Endothelial cell (in vitro differentiated cells): ENCODE data around the gene CENPO. TPM values are rescaled to one million over a fixed set of nuclear protein-coding genes. Genes with fewer than 3 reads are reported as not detected.
A peak's percentile ranks its signal among the peaks of the same experiment; 100 is the strongest.

Source experiments
- DNase-seq: peaks from one replicate; pipeline ENCODE4 v3.0.0; 2021; ENCODE audit warnings: low spot score
- H3K27ac Mint-ChIP-seq: one replicate; pipeline ENCODE4 v1.8.0; 2021; ENCODE audit warnings: mixed read lengths, inconsistent platforms; ENCODE audit not compliant: unreplicated experiment
- H3K27me3 Mint-ChIP-seq: one replicate; pipeline ENCODE4 v1.8.0; 2021; ENCODE audit warnings: mild to moderate bottlenecking, moderate library complexity, mixed read lengths, inconsistent platforms; ENCODE audit not compliant: unreplicated experiment
- H3K36me3 Mint-ChIP-seq: one replicate; pipeline ENCODE4 v1.8.0; 2021; ENCODE audit warnings: mild to moderate bottlenecking, low read depth, mixed read lengths, inconsistent platforms; ENCODE audit not compliant: unreplicated experiment
- H3K4me1 Mint-ChIP-seq: one replicate; pipeline ENCODE4 v1.8.0; 2021; ENCODE audit warnings: mild to moderate bottlenecking, mixed read lengths, inconsistent platforms; ENCODE audit not compliant: unreplicated experiment
- H3K4me3 Mint-ChIP-seq: one replicate; pipeline ENCODE4 v1.8.0; 2021; ENCODE audit warnings: mild to moderate bottlenecking, mixed read lengths, inconsistent platforms; ENCODE audit not compliant: unreplicated experiment
- H3K9me3 Mint-ChIP-seq: one replicate; pipeline ENCODE4 v1.8.0; 2021; ENCODE audit warnings: mixed read lengths, inconsistent platforms; ENCODE audit not compliant: unreplicated experiment
- CTCF ChIP-seq: fragments of 200-600 bp; sonication (generic); IDR thresholded peaks from one replicate; pipeline ENCODE4 v1.5.0; 2021; ENCODE audit warnings: antibody characterized with exemption; ENCODE audit not compliant: unreplicated experiment
- total RNA-seq: library from RNA; stranded (reverse); fragmentation: NEBNext Ultra II Directional; extraction: Animal tissue kit (Norgen Biotek cat#: 25700); gene quantifications from one replicate; pipeline ENCODE4 v1.2.1, GENCODE V29; 2021; ENCODE audit not compliant: unreplicated experiment

Gene CENPO
- total RNA-seq, 1 donor from 2014 or later: 18.7 TPM

- Mint-ChIP-seq H3K27ac (no peak overlapping the region), H3K4me1 (peaks cover 20% of the 10 kb centered on the region), H3K27me3 (peaks cover 3% of the 10 kb centered on the region), H3K4me3 (no peak overlapping the region), H3K9me3 (no peaks in the 10 kb centered on the region), H3K36me3 (peaks cover 1% of the 10 kb centered on the region)
- DNase-seq: no peak
- no peak for TF ChIP-seq CTCF
Measured at GRCh38 chr2:24785671-24786321, 7.4 kb upstream of the CENPO start.

- no peak for DNase-seq
- no peaks in the 10 kb centered on the region for H3K9me3 Mint-ChIP-seq
- no peak overlapping the region for H3K27ac Mint-ChIP-seq
- no peak overlapping the region for H3K4me3 Mint-ChIP-seq
- peaks cover 3% of the 10 kb centered on the region for H3K36me3 Mint-ChIP-seq
- H3K4me1 Mint-ChIP-seq: peaks cover 21% of the 10 kb centered on the region
- no peaks in the 10 kb centered on the region for H3K27me3 Mint-ChIP-seq
- no peak for TF ChIP-seq CTCF
Measured at GRCh38 chr2:24787532-24787931, 5.7 kb upstream of the CENPO start.

- Mint-ChIP-seq H3K36me3 (peaks cover 3% of the 10 kb centered on the region), H3K27me3 (peaks cover 3% of the 10 kb centered on the region), H3K4me1 (peaks cover 18% of the 10 kb centered on the region), H3K9me3 (no peaks in the 10 kb centered on the region), H3K27ac (no peak overlapping the region), H3K4me3 (no peak overlapping the region)
- TF ChIP-seq CTCF: no peak
- DNase-seq: no peak
Measured at GRCh38 chr2:24788816-24789215, 4.4 kb upstream of the CENPO start.

GRCh38 chr2:24791452-24791851, 1.8 kb upstream of the CENPO start:
- TF ChIP-seq CTCF: no peak
- H3K4me1 Mint-ChIP-seq: peaks cover 29% of the 10 kb centered on the region
- no peak for DNase-seq
- no peaks in the 10 kb centered on the region for H3K9me3 Mint-ChIP-seq
- peaks cover 6% of the 10 kb centered on the region for H3K36me3 Mint-ChIP-seq
- H3K27me3 Mint-ChIP-seq: peaks cover 5% of the 10 kb centered on the region
- H3K4me3 Mint-ChIP-seq: no peak overlapping the region
- no peak overlapping the region for H3K27ac Mint-ChIP-seq

GRCh38 chr2:24792542-24792873, 717 bp upstream of the CENPO start:
- no peak for DNase-seq
- Mint-ChIP-seq H3K27me3 (peaks cover 5% of the 10 kb centered on the region), H3K9me3 (no peaks in the 10 kb centered on the region), H3K36me3 (peaks cover 12% of the 10 kb centered on the region), H3K4me3 (peak overlapping the region; percentile 97), H3K4me1 (peaks cover 29% of the 10 kb centered on the region), H3K27ac (peak overlapping the region; percentile 98)
- no peak for TF ChIP-seq CTCF
